CD8-positive, alpha-beta memory T cell (primary cell): ENCODE results near the gene ADAM12. TPM values are rescaled to one million over a fixed set of nuclear protein-coding genes. Genes with fewer than 3 reads are reported as not detected.

Source experiments
- CTCF ChIA-PET: fragments of 350-600 bp; sonication (Branson Sonifier 250); formaldehyde crosslinking; loops from one replicate; lab custom pipeline; 2021; ENCODE audit warnings: antibody characterized with exemption; lab: Charles Lee
- POLR2A ChIA-PET: fragments of 350-600 bp; sonication (Branson Sonifier 250); formaldehyde crosslinking; loops from one replicate; lab custom pipeline; 2021; ENCODE audit warnings: antibody characterized with exemption; lab: Charles Lee
- DNase-seq, 5 donors: peaks; one replicate each; pipeline versions ENCODE4 v3.0.0 to v3.0.0-alpha.2; 2020 to 2022; ENCODE audit warnings: mixed read lengths in 1 of 5
- H3K27ac ChIP-seq: one replicate; pipeline ENCODE4 v1.7.0; 2013; ENCODE audit warnings: low read depth, mild to moderate bottlenecking, low read length, moderate library complexity
- H3K27me3 ChIP-seq: 2 replicates; pipeline ENCODE4 v1.7.0; 2013; ENCODE audit warnings: low read length, mild to moderate bottlenecking; ENCODE audit not compliant: insufficient read depth, poor library complexity, severe bottlenecking
- H3K36me3 ChIP-seq: 2 replicates; pipeline ENCODE4 v1.7.0; 2013; ENCODE audit warnings: mild to moderate bottlenecking, low read length, moderate library complexity; ENCODE audit not compliant: insufficient read depth
- H3K4me1 ChIP-seq: 2 replicates; pipeline ENCODE4 v1.7.0; 2013; ENCODE audit warnings: mild to moderate bottlenecking, low read length, moderate library complexity; ENCODE audit not compliant: insufficient read depth
- H3K4me3 ChIP-seq: 2 replicates; pipeline ENCODE4 v1.7.0; 2013; ENCODE audit warnings: mild to moderate bottlenecking, low read length
- H3K9me3 ChIP-seq: 2 replicates; pipeline ENCODE4 v1.7.0; 2013; ENCODE audit warnings: mild to moderate bottlenecking, low read length
- H3K27ac Mint-ChIP-seq, 8 donors: one replicate each; pipeline ENCODE4 v1.8.0; 2020 to 2021; ENCODE audit warnings: mixed read lengths in 8 of 8, mild to moderate bottlenecking in 6 of 8, inconsistent platforms in 3 of 8, moderate library complexity in 3 of 8
- H3K27me3 Mint-ChIP-seq, 2 donors: one replicate each; pipeline ENCODE4 v1.8.0; 2020 to 2021; ENCODE audit warnings: mixed read lengths in 2 of 2, mild to moderate bottlenecking in 1 of 2, moderate library complexity in 1 of 2
- H3K36me3 Mint-ChIP-seq, 3 donors: one replicate each; pipeline ENCODE4 v1.8.0; 2020 to 2021; ENCODE audit warnings: mixed read lengths in 3 of 3, inconsistent platforms in 1 of 3, mild to moderate bottlenecking in 1 of 3
- H3K4me1 Mint-ChIP-seq, 3 donors: one replicate each; pipeline ENCODE4 v1.8.0; 2020 to 2021; ENCODE audit warnings: mixed read lengths in 3 of 3, inconsistent platforms in 1 of 3, mild to moderate bottlenecking in 1 of 3
- H3K4me3 Mint-ChIP-seq, 7 donors: one replicate each; pipeline ENCODE4 v1.8.0; 2020 to 2021; ENCODE audit warnings: mixed read lengths in 7 of 7, mild to moderate bottlenecking in 6 of 7, moderate library complexity in 4 of 7, inconsistent platforms in 2 of 7
- H3K9me3 Mint-ChIP-seq, 5 donors: one replicate each; pipeline ENCODE4 v1.8.0; 2020 to 2022; ENCODE audit warnings: mixed read lengths in 5 of 5, mild to moderate bottlenecking in 3 of 5, moderate library complexity in 2 of 5, inconsistent platforms in 1 of 5
- polyA plus RNA-seq: library from polyadenylated mRNA; unstranded; fragments of 300-500 nt; fragmentation: Illumina TruSeq; gene quantifications from one replicate; pipeline ENCODE4 v1.2.3, GENCODE V29; 2021
- total RNA-seq, 2 experiments: library from RNA; stranded (reverse); gene quantifications; one replicate each; pipeline ENCODE4 v1.2.3, GENCODE V29; 2021

The ADAM12 gene
- total and polyA plus RNA-seq, 3 experiments from 2014 or later: 0.11 to 6.4 (median 0.31) TPM

DNA sequence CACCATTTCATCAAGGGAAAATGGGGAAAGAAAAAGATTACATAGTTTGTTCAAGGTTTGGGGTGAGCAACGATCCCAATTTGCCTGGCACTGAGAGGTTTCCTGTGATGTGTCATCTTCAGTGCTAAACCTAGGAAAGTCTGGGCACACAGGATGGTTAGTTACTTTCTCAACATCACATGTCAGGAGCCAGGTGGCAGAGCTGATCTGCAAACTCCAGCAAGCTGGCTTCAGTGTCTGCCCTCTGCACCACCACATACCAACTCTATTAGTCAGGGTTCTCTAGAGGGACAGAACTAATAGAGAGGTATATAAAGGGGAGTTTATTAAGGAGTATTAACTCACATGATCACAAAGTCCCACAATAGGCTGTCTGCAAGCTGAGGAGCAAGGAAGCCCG is 11.3 kb downstream of the ADAM12 start:
- no peaks in the 10 kb centered on the region for H3K9me3 ChIP-seq
- Mint-ChIP-seq H3K4me1 (no peaks in the 10 kb centered on the region), H3K9me3 (peaks cover 0 to 16% (median 2%) of the 10 kb centered on the region in 5 donors), H3K36me3 (no peaks in the 10 kb centered on the region), H3K27me3 (no peaks in the 10 kb centered on the region), H3K4me3 (peak overlapping the region in 1 of 7 donors; percentile 17), H3K27ac (no peak overlapping the region)
- CTCF ChIA-PET: no interaction called here
- H3K36me3 ChIP-seq: no peaks in the 10 kb centered on the region
- H3K27ac ChIP-seq: no peak overlapping the region
- POLR2A ChIA-PET: no interaction called here
- H3K27me3 ChIP-seq: no peaks in the 10 kb centered on the region
- DNase-seq: no peak
- no peaks in the 10 kb centered on the region for H3K4me1 ChIP-seq
- H3K4me3 ChIP-seq: no peak overlapping the region

DNA sequence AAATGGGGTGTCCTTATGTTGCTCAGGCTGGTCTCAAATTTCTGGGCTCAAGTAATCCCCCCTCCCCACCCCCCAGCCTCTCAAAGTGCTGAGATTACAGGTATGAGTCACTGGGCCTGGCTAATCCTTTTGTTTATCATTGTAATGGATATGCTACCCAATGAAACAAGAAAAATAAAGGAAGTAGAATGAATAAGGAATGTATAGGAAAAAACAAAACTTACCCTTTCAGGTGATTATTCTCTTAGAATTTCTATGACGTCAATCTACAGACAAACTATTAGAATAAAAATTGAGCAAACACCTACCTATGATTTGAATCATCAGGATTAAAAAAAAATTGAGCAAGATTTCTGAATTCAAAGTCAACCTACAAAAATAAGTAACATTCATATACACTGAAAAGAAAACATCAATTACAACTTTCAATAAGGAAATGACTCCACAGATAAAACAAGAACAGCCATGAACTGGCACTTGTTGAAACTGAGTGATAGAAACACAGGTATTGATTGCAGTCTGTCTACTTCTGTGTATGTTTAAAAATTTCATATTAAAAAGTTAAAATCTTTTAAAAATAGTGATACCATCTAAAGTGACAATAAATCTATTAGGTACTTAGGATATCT is 12.2 kb downstream of the ADAM12 start:
- no peaks in the 10 kb centered on the region for H3K36me3 Mint-ChIP-seq
- no peak for DNase-seq
- Histone ChIP-seq H3K36me3 (no peaks in the 10 kb centered on the region), H3K4me1 (no peaks in the 10 kb centered on the region), H3K27me3 (no peaks in the 10 kb centered on the region), H3K4me3 (no peak overlapping the region), H3K27ac (no peak overlapping the region), H3K9me3 (no peaks in the 10 kb centered on the region)
- H3K9me3 Mint-ChIP-seq: peaks cover 0 to 16% (median 2%) of the 10 kb centered on the region in 5 donors
- peak overlapping the region in 2 of 8 donors; percentile 17 to 48 for H3K27ac Mint-ChIP-seq
- ChIA-PET POLR2A (no interaction called here), CTCF (no interaction called here)
- no peaks in the 10 kb centered on the region for H3K27me3 Mint-ChIP-seq
- H3K4me3 Mint-ChIP-seq: no peak overlapping the region
- no peaks in the 10 kb centered on the region for H3K4me1 Mint-ChIP-seq

DNA sequence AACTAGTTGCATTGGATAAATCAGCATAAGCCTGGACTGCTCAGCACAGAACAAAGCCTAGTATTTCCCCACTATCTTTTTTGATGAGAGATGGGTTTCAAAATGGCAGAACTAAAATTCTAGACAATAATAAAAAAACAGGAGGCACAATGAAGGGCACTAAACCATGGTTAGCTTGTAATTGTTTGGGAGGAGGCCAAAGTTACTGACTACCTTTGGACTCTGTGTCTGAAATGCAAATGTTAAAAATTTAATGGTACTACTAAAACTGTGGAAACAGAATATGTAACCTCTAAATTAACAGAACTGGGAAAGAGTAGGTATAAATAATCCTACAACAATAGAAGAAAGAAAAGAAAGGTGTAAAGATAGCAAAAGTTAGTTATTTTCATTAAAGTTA is 13.0 kb downstream of the ADAM12 start:
- H3K9me3 ChIP-seq: no peaks in the 10 kb centered on the region
- H3K4me1 ChIP-seq: no peaks in the 10 kb centered on the region
- peaks cover 0 to 16% (median 2%) of the 10 kb centered on the region in 5 donors for H3K9me3 Mint-ChIP-seq
- no peak overlapping the region for H3K4me3 ChIP-seq
- POLR2A ChIA-PET: no interaction called here
- no peaks in the 10 kb centered on the region for H3K36me3 ChIP-seq
- no peaks in the 10 kb centered on the region for H3K36me3 Mint-ChIP-seq
- H3K27me3 Mint-ChIP-seq: no peaks in the 10 kb centered on the region
- no peak for DNase-seq
- H3K27ac Mint-ChIP-seq: no peak overlapping the region
- H3K4me1 Mint-ChIP-seq: peaks cover 0 to 2% (median 0%) of the 10 kb centered on the region in 3 donors
- H3K27me3 ChIP-seq: no peaks in the 10 kb centered on the region
- no peak overlapping the region for H3K27ac ChIP-seq
- no peak overlapping the region for H3K4me3 Mint-ChIP-seq
- CTCF ChIA-PET: no interaction called here

DNA sequence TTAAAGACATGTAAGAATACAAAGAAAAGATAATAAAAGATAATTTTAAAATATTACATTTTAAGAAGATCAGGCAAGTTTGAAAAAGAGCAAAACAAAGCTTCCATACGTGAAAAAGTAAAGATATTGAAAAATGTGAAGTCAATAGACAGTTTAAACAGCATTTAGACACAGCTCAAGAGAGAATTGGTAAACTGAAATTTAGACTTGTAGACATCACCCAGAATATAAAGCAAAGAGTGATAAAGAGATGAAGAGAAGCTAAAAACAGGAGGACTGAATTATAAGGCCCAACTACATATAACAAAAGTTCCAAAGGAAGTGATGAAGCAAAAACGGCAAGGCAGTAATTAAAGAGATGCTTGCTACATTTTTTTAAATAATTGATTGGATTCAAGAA is 13.8 kb downstream of the ADAM12 start:
- Mint-ChIP-seq H3K27ac (no peak overlapping the region), H3K36me3 (no peaks in the 10 kb centered on the region), H3K27me3 (no peaks in the 10 kb centered on the region), H3K4me3 (no peak overlapping the region), H3K9me3 (peaks cover 0 to 16% (median 2%) of the 10 kb centered on the region in 5 donors), H3K4me1 (peaks cover 0 to 2% (median under 1%) of the 10 kb centered on the region in 3 donors)
- H3K9me3 ChIP-seq: no peaks in the 10 kb centered on the region
- H3K36me3 ChIP-seq: no peaks in the 10 kb centered on the region
- H3K27ac ChIP-seq: no peak overlapping the region
- no peak overlapping the region for H3K4me3 ChIP-seq
- H3K4me1 ChIP-seq: no peaks in the 10 kb centered on the region
- no peaks in the 10 kb centered on the region for H3K27me3 ChIP-seq
- ChIA-PET CTCF (no interaction called here), POLR2A (no interaction called here)
- no peak for DNase-seq

DNA sequence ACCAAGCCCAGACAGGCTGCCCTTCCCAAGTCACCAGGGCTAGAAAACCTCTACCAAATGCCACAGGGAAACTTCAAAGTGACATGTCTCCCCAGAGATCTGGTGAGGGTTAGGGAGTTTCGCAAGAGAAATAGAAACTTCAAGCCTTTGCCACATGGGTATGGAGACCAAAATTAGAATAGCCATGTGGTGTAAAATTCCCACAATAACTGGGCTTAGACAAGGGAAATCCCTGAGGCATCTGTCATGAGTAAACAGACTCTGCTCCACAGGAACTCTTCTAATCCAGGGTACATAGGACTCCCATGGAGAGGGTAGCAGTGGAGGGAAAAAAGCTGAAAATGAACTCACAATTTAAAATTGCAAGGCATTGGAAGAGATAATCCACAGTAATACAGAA is 14.3 kb downstream of the ADAM12 start:
- H3K36me3 ChIP-seq: no peaks in the 10 kb centered on the region
- Mint-ChIP-seq H3K4me1 (peaks cover 0 to 4% (median 2%) of the 10 kb centered on the region in 3 donors), H3K36me3 (no peaks in the 10 kb centered on the region), H3K27me3 (no peaks in the 10 kb centered on the region), H3K4me3 (no peak overlapping the region), H3K9me3 (peaks cover 0 to 16% (median 2%) of the 10 kb centered on the region in 5 donors), H3K27ac (no peak overlapping the region)
- H3K27me3 ChIP-seq: no peaks in the 10 kb centered on the region
- no peaks in the 10 kb centered on the region for H3K9me3 ChIP-seq
- DNase-seq: no peak
- POLR2A ChIA-PET: no interaction called here
- CTCF ChIA-PET: no interaction called here
- no peak overlapping the region for H3K4me3 ChIP-seq
- no peaks in the 10 kb centered on the region for H3K4me1 ChIP-seq
- no peak overlapping the region for H3K27ac ChIP-seq

DNA sequence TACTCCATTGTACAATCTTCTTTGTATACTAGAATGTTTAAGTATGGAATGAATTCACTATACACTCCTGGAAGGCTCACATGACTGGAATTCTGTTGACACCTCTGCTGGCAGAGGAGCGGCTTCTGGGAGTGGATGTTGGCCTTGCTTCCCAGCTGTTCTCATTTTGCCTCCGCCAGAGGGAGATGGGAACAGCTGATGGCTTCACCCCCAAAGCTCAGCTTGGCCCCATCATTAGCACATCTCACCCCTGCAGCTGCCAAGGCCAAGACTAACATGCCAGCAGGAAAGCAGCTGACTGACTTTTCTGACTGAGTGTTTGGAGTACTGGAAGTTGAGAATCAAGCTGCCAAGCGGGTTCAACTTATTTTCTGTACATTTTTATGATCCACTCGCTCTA is 15.1 kb downstream of the ADAM12 start:
- POLR2A ChIA-PET: no interaction called here
- H3K36me3 ChIP-seq: no peaks in the 10 kb centered on the region
- H3K9me3 Mint-ChIP-seq: peaks cover 0 to 16% (median 2%) of the 10 kb centered on the region in 5 donors
- CTCF ChIA-PET: no interaction called here
- H3K27me3 Mint-ChIP-seq: no peaks in the 10 kb centered on the region
- no peaks in the 10 kb centered on the region for H3K9me3 ChIP-seq
- H3K4me3 ChIP-seq: no peak overlapping the region
- H3K4me1 ChIP-seq: no peaks in the 10 kb centered on the region
- no peak overlapping the region for H3K4me3 Mint-ChIP-seq
- no peaks in the 10 kb centered on the region for H3K36me3 Mint-ChIP-seq
- H3K27ac Mint-ChIP-seq: no peak overlapping the region
- no peak for DNase-seq
- H3K27ac ChIP-seq: no peak overlapping the region
- peaks cover 0 to 4% (median 2%) of the 10 kb centered on the region in 3 donors for H3K4me1 Mint-ChIP-seq
- H3K27me3 ChIP-seq: no peaks in the 10 kb centered on the region

DNA sequence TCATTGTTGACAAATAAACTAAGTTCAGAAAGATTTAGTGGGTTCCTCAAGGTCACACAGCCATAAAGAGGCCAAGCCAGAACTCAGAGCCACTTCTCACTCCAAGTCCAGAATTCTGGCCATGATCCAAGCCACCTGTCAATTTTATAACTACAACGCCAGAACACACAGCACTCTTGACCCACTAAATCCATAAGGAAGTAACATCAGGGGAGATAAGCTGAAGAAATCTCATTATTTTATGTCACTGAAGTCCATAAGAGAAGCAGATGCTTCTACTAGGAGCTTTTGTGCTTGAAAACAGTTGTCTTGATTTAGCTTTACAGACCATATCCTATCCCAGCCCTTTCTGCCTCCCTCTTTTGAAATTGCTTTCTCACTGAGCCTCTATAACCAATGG is 15.9 kb downstream of the ADAM12 start:
- H3K27me3 ChIP-seq: no peaks in the 10 kb centered on the region
- peaks cover 0 to 11% (median 2%) of the 10 kb centered on the region in 5 donors for H3K9me3 Mint-ChIP-seq
- no peak overlapping the region for H3K4me3 Mint-ChIP-seq
- H3K36me3 ChIP-seq: no peaks in the 10 kb centered on the region
- H3K27me3 Mint-ChIP-seq: no peaks in the 10 kb centered on the region
- DNase-seq: no peak
- ChIA-PET CTCF (no interaction called here), POLR2A (no interaction called here)
- H3K27ac ChIP-seq: no peak overlapping the region
- H3K36me3 Mint-ChIP-seq: no peaks in the 10 kb centered on the region
- no peaks in the 10 kb centered on the region for H3K9me3 ChIP-seq
- H3K4me1 Mint-ChIP-seq: peaks cover 0 to 4% (median 2%) of the 10 kb centered on the region in 3 donors
- H3K27ac Mint-ChIP-seq: peak overlapping the region in 1 of 8 donors; percentile 24
- no peaks in the 10 kb centered on the region for H3K4me1 ChIP-seq
- H3K4me3 ChIP-seq: no peak overlapping the region

DNA sequence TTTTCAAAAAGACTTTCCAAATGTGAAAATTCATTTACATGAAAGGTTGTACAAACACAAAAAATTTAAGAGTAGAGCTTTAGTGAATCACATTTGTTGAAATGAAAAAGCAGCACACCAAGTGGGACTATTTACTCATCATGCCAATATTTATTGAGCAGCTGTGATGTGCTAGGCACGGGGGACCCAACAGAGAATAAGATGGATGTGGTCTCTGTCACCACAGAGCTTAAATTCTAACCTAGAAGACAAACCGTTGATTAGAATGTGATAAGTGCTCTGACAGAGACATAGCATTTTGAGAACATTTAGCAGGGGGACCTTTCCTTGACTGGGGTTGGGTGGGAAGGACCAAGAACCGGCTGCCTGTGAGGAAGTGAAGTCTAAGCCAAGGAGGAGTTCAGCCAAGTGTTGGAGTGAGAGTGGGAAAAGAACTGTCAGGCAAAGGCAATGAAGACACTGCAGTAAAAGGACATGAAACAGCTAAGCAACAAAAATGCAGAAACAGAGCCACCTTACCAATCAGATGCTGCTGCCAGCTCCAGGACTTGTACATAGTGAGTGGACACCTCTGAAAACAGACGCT is 19.1 kb downstream of the ADAM12 start:
- H3K27ac Mint-ChIP-seq: peak overlapping the region in 5 of 8 donors; percentile 19 to 93 (median 64)
- H3K4me3 Mint-ChIP-seq: peak overlapping the region in 1 of 7 donors; percentile 45
- no peaks in the 10 kb centered on the region for H3K9me3 ChIP-seq

More for the DNA sequence above, 19.1 kb downstream of the ADAM12 start:
- Histone ChIP-seq H3K27ac (no peak overlapping the region), H3K4me1 (no peaks in the 10 kb centered on the region), H3K27me3 (no peaks in the 10 kb centered on the region), H3K4me3 (no peak overlapping the region), H3K36me3 (no peaks in the 10 kb centered on the region)
- ChIA-PET CTCF (no interaction called here), POLR2A (no interaction called here)
- no peaks in the 10 kb centered on the region for H3K9me3 Mint-ChIP-seq
- DNase-seq: no peak
- peaks cover 0 to 4% (median 2%) of the 10 kb centered on the region in 3 donors for H3K4me1 Mint-ChIP-seq
- no peaks in the 10 kb centered on the region for H3K27me3 Mint-ChIP-seq
- H3K36me3 Mint-ChIP-seq: no peaks in the 10 kb centered on the region
